Endothelial cell of umbilical vein (primary cell): Measurements from ENCODE around the gene PGRMC2.

Source experiments
- CTCF ChIP-seq, 2 donors: IDR thresholded peaks; 1 replicate in 1 of 2; 2 replicates in 1 of 2; pipeline ENCODE4 v1.5.1; 2011; ENCODE audit warnings: low read length in 2 of 2, mild to moderate bottlenecking in 2 of 2, moderate library complexity in 2 of 2, control low read depth in 1 of 2, inconsistent platforms in 1 of 2, low read depth in 1 of 2; ENCODE audit not compliant: insufficient read depth in 1 of 2; ENCODE audit errors: extremely low read depth in 1 of 2
- MAX ChIP-seq: IDR thresholded peaks from 2 replicates; pipeline ENCODE4 v1.6.1; 2011; ENCODE audit not compliant: insufficient read depth, insufficient read length
- POLR2A ChIP-seq: IDR thresholded peaks from 2 replicates; pipeline ENCODE4 v1.6.1; 2012; ENCODE audit warnings: low read depth, mild to moderate bottlenecking, control low read depth, low read length

DNA sequence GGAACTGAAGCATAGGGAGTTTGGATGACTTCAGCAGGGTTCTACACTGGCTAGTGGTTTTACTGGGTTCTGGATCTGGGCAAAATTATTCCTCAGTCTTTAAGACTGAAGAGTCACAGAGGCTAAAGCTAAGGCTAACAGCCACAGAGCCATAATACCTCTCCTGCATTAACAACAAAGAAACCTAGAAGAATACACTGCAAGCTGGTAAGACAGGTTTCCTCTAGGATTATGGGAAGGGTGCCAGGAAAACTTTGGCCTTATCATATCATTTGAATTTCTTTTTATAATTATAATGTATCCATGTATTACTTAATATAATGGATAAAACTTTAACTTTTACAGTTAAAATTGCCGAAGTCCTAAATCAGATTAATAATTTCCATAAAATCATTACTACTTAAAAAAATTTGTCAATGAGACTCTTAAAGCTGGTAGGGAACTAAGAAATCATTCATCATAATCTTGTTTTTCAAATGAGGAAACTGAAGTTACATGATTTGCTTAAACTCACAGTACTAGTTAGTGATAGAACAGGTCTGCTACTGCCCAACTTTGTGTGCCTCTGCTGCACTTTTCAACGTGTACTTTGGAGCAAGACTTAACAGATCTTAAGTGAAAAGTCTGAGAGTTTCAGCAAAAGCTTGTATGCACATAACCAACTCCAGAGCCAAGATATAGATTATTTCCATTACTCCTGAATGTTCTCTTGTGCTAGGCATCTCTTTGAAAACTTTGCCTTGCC lies 24.2 kb upstream of the PGRMC2 start:
- TF ChIP-seq CTCF (IDR thresholded peaks at IDR 0.05; ENCODE audit: extremely low read depth in 1 of 2, insufficient read depth in 1 of 2, low read depth in 1 of 2, low read length in 2 of 2) = no peak
- TF ChIP-seq MAX = no peak
- no peak for TF ChIP-seq POLR2A
